Measurements from ENCODE around the gene NKAIN1.
A peak's percentile ranks its signal among the peaks of the same experiment; 100 is the strongest.

NKAIN1 gene

GRCh38 chr1:31159323-31159722 is 80.4 kb downstream of the NKAIN1 start:
- POLR2A ChIA-PET (ENCODE audit: low non-redundant PET): no interaction called here
- TF ChIP-seq, protein P1, sequence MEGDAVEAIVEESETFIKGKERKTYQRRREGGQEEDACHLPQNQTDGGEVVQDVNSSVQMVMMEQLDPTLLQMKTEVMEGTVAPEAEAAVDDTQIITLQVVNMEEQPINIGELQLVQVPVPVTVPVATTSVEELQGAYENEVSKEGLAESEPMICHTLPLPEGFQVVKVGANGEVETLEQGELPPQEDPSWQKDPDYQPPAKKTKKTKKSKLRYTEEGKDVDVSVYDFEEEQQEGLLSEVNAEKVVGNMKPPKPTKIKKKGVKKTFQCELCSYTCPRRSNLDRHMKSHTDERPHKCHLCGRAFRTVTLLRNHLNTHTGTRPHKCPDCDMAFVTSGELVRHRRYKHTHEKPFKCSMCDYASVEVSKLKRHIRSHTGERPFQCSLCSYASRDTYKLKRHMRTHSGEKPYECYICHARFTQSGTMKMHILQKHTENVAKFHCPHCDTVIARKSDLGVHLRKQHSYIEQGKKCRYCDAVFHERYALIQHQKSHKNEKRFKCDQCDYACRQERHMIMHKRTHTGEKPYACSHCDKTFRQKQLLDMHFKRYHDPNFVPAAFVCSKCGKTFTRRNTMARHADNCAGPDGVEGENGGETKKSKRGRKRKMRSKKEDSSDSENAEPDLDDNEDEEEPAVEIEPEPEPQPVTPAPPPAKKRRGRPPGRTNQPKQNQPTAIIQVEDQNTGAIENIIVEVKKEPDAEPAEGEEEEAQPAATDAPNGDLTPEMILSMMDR (conservative IDR thresholded peaks at IDR 0.05; ENCODE audit: low read depth): no peak
- H3K27ac ChIP-seq: peak overlapping the region; percentile 20
- CTCF ChIA-PET: no interaction called here
- DNase-seq (ENCODE audit: low spot score): no peak

GRCh38 chr1:31155216-31155806 is 84.4 kb downstream of the NKAIN1 start:
- TF ChIP-seq, protein P1 (conservative IDR thresholded peaks at IDR 0.05; ENCODE audit: low read depth): peak; percentile 37
- DNase-seq (ENCODE audit: low spot score): peak; percentile 66
- peak overlapping the region; percentile 98 for H3K27ac ChIP-seq
- CTCF ChIA-PET: no interaction called here
- POLR2A ChIA-PET (ENCODE audit: low non-redundant PET): no interaction called here

- peak overlapping the region; percentile 98 for H3K27ac ChIP-seq
- DNase-seq (ENCODE audit: low spot score): peak; percentile 91
- CTCF ChIA-PET: interaction anchor here (0.7 kb wide), 1 partner anchor 39 kb away, joined by 3 read pairs; no protein-coding TSS in a partner anchor
- POLR2A ChIA-PET (ENCODE audit: low non-redundant PET): no interaction called here
- TF ChIP-seq, protein P1 (conservative IDR thresholded peaks at IDR 0.05; ENCODE audit: low read depth): no peak
Observed at GRCh38 chr1:31154632-31155215, 85.0 kb downstream of the NKAIN1 start.

- peak; percentile 26 for DNase-seq (ENCODE audit: low spot score)
- TF ChIP-seq, protein P1 (conservative IDR thresholded peaks at IDR 0.05; ENCODE audit: low read depth): no peak
- POLR2A ChIA-PET (ENCODE audit: low non-redundant PET): interaction anchor here (0.7 kb wide), 1 partner anchor 33 kb away, joined by 3 read pairs; no protein-coding TSS in a partner anchor
- H3K27ac ChIP-seq: peak overlapping the region; percentile 98
- CTCF ChIA-PET: interaction anchor here (0.7 kb wide), 1 partner anchor 40 kb away, joined by 3 read pairs; no protein-coding TSS in a partner anchor
Observed at GRCh38 chr1:31154000-31154631, 85.6 kb downstream of the NKAIN1 start.

- H3K27ac ChIP-seq: peak overlapping the region; percentile 98
- ChIA-PET CTCF (interaction anchor here (0.6 kb wide), 1 partner anchor 124 kb away, joined by 3 read pairs; no protein-coding TSS in a partner anchor), POLR2A (ENCODE audit: low non-redundant PET) (interaction anchor here (0.7 kb wide), 1 partner anchor 33 kb away, joined by 3 read pairs; no protein-coding TSS in a partner anchor)
- TF ChIP-seq, protein P1 (conservative IDR thresholded peaks at IDR 0.05; ENCODE audit: low read depth): no peak
- DNase-seq (ENCODE audit: low spot score): no peak
Observed at GRCh38 chr1:31153423-31153822, 86.3 kb downstream of the NKAIN1 start.

DNA sequence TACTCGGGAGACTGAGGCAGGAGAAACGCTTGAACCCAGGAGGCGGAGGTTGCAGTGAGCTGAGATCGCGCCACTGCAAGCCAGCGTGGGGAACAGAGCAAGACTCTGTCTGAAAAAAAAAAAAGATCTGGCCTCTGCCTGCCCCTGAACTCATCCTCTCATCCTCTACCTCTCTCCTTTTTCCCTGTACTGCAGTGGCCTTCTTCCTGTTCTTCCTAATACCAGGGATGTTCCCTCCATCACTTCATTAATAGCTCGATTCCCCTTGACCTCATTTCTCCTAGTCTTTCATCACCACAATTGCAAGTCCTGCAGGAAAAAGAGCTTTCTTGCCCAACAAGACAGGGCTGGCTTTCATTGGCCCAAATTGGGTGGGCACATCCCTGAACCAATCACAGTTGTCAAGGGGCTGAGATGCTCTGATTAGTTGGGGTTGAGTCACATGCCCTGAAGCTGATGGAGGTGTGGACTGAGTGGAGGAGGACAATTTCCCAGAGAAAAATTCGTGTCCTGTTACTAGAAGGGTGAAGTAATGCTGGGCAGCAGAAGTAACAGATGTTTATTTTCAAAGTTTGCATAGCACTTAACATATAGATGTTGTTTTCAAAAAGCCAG is 87.4 kb downstream of the NKAIN1 start:
- TF ChIP-seq, protein P1 (conservative IDR thresholded peaks at IDR 0.05; ENCODE audit: low read depth): no peak
- CTCF ChIA-PET: interaction anchor here (0.5 to 1.8 kb wide), 3 partner anchors 10 to 184 kb away, joined by 3 to 5 read pairs (median 4); no protein-coding TSS in a partner anchor
- POLR2A ChIA-PET (ENCODE audit: low non-redundant PET): interaction anchor here (0.7 kb wide), 1 partner anchor 1958 kb away, joined by 4 read pairs; no protein-coding TSS in a partner anchor
- H3K27ac ChIP-seq: peak overlapping the region; percentile 98
- peak; percentile 87 for DNase-seq (ENCODE audit: low spot score)

Measured in RWPE1 (cell line).